WTC11 (cell line): ENCODE data around the gene UBE2L3.

Source experiments
- ESRRA ChIP-seq: sonication (generic); formaldehyde crosslinking; IDR thresholded peaks from 2 replicates; pipeline ENCODE4 v1.8.1; 2022; ENCODE audit warnings: mild to moderate bottlenecking, missing genetic modification reagents, borderline replicate concordance
- JUN ChIP-seq: sonication (generic); formaldehyde crosslinking; IDR thresholded peaks from 2 replicates; pipeline ENCODE4 v1.8.0; 2023; ENCODE audit warnings: mild to moderate bottlenecking, missing genetic modification reagents
- MAX ChIP-seq: sonication (generic); formaldehyde crosslinking; IDR thresholded peaks from 2 replicates; pipeline ENCODE4 v1.8.0; 2022; ENCODE audit warnings: mild to moderate bottlenecking, missing genetic modification reagents
- TEAD4 ChIP-seq: sonication (generic); formaldehyde crosslinking; IDR thresholded peaks from 2 replicates; pipeline ENCODE4 v1.8.0; 2022; ENCODE audit warnings: mild to moderate bottlenecking, missing genetic modification reagents
- ZNF263 ChIP-seq: sonication (generic); formaldehyde crosslinking; IDR thresholded peaks from 2 replicates; pipeline ENCODE4 v1.8.1; 2022; ENCODE audit warnings: low read depth, mild to moderate bottlenecking, moderate library complexity, missing genetic modification reagents
- TF ChIP-seq, protein P1 (sequence below): fragments of 200-600 bp; IDR thresholded peaks from 2 replicates; pipeline ENCODE4 v1.8.0; 2022; ENCODE audit warnings: antibody characterized with exemption
- TF ChIP-seq, protein P2 (sequence below): sonication (generic); formaldehyde crosslinking; IDR thresholded peaks from 2 replicates; pipeline ENCODE4 v1.8.1; 2023; ENCODE audit warnings: mild to moderate bottlenecking, missing genetic modification reagents
- TF ChIP-seq, protein P3 (sequence below): fragments of 250-450 bp; sonication (Bioruptor Pico); IDR thresholded peaks from 2 replicates; pipeline ENCODE4 v2.1.2; 2022; ENCODE audit warnings: mild to moderate bottlenecking, moderate library complexity

- TF ChIP-seq ESRRA (CRISPR knock-in tag) = no peak
- TF ChIP-seq, protein P1, sequence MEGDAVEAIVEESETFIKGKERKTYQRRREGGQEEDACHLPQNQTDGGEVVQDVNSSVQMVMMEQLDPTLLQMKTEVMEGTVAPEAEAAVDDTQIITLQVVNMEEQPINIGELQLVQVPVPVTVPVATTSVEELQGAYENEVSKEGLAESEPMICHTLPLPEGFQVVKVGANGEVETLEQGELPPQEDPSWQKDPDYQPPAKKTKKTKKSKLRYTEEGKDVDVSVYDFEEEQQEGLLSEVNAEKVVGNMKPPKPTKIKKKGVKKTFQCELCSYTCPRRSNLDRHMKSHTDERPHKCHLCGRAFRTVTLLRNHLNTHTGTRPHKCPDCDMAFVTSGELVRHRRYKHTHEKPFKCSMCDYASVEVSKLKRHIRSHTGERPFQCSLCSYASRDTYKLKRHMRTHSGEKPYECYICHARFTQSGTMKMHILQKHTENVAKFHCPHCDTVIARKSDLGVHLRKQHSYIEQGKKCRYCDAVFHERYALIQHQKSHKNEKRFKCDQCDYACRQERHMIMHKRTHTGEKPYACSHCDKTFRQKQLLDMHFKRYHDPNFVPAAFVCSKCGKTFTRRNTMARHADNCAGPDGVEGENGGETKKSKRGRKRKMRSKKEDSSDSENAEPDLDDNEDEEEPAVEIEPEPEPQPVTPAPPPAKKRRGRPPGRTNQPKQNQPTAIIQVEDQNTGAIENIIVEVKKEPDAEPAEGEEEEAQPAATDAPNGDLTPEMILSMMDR = no peak
- no peak for TF ChIP-seq JUN (CRISPR knock-in tag)
- TF ChIP-seq, protein P2, sequence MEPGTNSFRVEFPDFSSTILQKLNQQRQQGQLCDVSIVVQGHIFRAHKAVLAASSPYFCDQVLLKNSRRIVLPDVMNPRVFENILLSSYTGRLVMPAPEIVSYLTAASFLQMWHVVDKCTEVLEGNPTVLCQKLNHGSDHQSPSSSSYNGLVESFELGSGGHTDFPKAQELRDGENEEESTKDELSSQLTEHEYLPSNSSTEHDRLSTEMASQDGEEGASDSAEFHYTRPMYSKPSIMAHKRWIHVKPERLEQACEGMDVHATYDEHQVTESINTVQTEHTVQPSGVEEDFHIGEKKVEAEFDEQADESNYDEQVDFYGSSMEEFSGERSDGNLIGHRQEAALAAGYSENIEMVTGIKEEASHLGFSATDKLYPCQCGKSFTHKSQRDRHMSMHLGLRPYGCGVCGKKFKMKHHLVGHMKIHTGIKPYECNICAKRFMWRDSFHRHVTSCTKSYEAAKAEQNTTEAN = no peak
- TF ChIP-seq MAX (CRISPR knock-in tag) = no peak
- TF ChIP-seq, protein P3, sequence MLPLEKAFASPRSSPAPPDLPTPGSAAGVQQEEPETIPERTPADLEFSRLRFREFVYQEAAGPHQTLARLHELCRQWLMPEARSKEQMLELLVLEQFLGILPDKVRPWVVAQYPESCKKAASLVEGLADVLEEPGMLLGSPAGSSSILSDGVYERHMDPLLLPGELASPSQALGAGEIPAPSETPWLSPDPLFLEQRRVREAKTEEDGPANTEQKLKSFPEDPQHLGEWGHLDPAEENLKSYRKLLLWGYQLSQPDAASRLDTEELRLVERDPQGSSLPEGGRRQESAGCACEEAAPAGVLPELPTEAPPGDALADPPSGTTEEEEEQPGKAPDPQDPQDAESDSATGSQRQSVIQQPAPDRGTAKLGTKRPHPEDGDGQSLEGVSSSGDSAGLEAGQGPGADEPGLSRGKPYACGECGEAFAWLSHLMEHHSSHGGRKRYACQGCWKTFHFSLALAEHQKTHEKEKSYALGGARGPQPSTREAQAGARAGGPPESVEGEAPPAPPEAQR = no peak
- TF ChIP-seq ZNF263 (CRISPR knock-in tag) = no peak
- TF ChIP-seq TEAD4 = no peak
Observed at GRCh38 chr22:21663738-21664137, 96.2 kb downstream of the UBE2L3 start.
